Renal cortical epithelial cell (primary cell): ENCODE data around the gene SCO2. TPM values are rescaled to one million over a fixed set of nuclear protein-coding genes. Genes with fewer than 3 reads are reported as not detected.

Experiments used
- DNase-seq: peaks from one replicate; pipeline ENCODE4 v3.0.0-alpha.2; 2011; ENCODE audit warnings: low read depth
- total RNA-seq: library from RNA; depleted of rRNA; stranded (reverse); fragments of >200 nt; gene quantifications from 2 replicates; pipeline ENCODE4 v1.2.3, GENCODE V29; 2014

The SCO2 gene, protein sequence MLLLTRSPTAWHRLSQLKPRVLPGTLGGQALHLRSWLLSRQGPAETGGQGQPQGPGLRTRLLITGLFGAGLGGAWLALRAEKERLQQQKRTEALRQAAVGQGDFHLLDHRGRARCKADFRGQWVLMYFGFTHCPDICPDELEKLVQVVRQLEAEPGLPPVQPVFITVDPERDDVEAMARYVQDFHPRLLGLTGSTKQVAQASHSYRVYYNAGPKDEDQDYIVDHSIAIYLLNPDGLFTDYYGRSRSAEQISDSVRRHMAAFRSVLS
- 2.0 and 7.3 TPM in 2 replicates for total RNA-seq

DNA sequence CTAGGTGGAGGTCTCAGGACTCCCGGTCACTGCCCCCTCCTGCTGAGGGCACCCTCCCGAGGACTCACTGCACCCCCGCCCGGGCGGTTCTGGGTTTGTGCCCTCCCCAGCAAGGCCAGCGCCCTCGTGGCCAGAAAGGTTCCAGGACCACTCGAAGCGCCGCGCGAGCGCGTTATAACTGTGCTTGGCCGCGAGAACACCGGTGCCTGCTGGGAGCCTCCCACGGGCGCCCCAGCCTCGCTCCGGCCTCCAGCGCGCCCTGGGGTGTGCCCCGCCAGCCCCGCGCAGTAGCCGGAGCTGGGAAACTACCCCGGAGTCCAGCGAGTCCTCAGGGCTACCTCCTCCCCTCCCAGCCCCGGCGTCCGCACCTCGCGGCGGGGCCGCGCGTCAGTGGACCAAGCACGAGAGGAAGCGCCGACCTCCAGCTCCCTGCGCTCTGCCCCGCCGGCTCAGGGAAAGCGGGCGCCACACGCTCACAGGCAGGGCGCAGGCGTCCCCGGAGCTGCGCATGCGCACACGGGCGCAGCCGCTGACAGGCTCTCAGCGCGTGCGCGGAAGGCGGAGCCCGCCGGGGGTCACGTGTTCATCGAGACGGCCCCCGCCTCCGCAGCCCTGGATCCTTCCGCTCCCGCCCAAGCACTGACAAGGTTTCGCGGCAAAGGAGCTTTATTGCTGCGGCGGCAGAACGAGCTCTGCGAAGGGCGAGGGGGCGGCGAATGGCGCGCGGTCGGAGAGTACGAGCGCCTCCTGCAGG is at the start of gene SCO2:
TSS of gene SCO2 (minus strand) at position 495 of the 754 bp plus-strand sequence. CDS start 1,187 bp downstream, outside the sequence.
- peak; percentile 85 for DNase-seq

DNA sequence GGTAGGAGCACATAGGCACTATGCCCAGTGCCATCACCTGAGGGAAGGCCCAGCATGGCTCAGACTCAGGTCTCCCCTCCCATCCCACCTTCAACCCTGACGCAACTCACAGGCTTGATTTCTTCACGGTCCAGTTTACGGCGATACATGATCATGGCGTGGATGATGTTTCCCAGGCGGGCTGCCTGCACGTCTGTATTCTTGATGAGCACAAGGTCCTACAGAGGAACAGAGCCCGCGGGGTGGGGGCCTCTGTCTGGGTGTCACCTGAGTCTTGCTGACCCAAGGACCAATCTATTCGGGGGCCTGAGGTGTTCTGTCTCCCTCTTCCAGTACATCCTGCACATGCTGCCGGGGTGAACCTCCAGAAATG is 49.0 kb upstream of the SCO2 start:
- DNase-seq = no peak

DNA sequence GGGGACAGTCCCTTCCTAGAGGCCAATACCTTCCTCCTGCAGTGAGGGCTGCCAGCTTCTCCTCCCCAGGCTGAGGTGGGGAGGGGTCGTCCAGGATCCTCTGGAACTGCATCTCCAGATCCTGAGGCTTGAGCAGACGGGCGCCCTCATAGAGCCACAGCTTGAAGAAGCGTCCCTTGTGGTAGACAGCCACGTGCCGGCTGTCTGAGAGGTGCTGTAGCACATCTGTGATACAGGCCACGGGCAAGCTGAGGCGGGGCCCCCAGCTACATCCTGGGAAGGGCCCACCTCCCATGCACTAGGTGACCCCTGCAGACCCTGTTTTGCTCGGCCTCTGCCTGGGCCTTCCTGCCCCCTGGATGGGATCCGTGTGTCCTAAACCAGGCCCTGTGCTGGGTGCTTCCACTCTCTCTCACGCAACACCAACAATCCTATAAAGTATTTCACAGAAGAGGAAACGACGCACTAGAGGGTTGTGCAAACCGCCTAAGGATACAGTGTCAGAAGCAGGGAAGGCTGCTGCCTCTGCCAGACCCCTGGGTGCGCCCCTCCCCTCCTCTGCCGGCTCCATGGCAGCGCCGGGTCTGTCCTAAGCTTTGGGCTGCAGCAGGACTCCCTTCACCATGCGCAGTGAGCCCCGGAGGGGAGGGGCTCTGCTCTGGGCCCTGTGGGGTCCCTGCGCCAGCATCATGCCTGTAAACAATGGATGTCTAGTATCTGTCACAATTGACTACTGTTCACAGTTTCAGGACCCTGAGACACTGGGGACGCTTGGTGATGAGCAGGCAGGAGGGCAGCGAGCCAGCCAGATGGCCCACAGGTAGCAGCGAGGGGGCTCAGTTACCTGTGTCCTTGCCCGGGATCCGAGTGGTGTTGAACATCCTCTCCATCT is 48.3 kb upstream of the SCO2 start:
- no peak for DNase-seq

DNA sequence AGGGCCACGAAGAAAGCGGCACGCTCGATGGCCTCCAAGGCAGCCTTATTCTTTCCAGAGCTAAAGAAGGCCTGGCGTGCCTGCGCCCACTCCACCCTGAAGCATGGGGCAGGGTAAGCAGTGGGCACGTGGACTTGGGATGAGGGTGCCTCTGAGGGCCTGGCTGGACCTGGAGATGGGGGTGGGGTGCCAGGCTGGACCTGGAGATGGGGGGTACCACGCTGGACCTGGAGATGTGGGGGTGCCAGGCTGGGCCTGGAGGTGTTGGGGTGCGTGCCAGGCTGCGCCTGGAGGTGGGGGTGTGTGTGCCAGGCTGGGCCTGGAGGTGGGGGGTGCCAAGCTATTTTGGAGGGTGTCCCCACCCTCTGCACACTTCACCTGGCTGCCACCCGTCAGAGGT is 47.6 kb upstream of the SCO2 start:
- DNase-seq = no peak

DNA sequence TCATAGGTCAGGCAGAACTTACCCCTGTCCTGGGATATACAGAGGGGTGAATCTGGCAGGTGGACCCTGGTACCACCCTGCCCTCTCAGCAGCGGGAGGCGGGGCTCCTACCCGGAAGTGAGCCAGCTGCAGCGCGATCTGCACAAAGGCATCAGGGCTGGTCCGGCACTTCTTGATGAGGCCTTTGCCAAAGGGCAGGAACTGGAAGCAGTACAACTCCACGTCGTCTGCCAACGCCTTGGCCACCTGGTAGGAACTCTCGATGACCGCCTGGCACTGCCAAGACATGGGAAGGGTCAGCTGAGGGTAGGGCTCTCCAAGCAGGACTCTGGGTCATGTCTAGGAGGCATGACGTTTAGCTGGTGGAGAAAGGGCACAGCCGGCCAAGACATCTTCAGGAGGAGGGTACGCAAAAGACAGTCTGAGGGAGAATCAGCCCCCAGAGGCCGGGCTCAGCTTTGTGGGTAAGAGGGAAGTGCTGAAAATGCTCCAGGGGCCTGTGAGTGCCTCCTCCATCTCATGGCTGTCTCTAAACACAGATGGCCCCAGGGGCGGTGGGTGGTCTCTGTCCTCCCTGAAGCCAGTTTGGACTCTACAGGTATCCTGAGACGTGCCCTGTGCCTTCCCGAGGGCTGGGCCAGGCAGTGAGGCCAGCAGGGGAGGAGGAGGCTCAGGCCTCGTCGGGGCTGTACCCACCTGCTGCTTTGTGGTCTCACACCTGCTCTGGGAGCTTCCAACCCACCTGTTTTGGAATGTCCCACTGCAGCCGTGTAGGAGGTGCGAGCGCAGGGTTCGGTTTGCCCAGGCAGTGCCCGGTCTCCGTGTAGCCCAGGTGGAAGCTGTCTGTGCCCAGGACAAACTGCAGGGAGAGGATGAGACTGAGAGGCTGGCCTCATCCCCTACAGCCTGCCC is 46.1 kb upstream of the SCO2 start:
- DNase-seq = no peak

DNA sequence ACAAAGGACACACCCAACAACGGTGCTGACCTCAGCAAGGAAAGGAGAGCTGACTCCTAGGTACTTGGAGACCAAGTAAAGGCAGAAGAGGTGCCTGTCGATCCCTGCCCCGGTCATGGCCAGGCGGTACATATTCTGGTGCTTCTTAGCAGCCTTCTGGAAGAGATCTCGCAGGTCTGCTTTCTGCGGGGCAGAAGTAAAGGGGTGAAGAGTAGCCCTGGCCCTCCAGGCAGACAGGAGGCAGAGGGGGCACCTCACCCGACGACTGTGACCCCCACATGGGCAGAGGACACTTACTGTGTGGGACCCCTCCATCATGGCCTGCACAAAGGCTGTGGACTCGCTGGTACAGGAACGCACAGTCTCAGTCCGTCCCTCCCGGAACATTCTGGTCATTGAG is 45.5 kb upstream of the SCO2 start:
- no peak for DNase-seq

DNA sequence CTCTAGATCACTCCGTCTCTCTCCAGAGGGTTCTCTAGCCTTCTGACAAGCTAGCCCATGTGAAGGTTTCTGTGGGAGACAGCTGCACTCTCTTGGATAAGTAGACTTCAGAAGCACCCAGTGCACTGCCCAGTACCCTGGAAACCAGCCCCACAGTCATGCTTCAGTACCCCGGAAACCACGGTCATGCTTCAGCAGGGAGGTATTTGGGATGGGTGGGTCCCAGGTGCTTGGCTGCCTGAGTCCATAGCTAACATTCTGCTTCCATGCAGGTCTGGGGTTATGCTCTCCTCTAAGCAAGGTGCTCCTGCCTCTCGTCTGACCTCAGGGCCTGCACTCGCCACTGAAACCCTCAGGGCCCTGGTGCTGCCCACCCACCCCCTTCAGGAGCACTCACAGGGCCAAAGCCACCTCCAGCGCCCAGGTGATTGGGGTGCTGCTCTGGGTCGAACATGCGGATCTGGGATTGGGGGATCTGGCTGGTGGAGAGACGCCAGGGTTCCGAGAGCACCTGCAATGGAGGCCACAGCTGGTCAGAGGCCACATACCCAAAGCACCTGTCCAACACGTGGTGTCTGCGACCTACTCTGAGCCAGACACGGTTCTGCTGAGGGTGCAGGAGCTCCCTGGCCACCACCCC is 44.6 kb upstream of the SCO2 start:
- peak; percentile 61 for DNase-seq

DNA sequence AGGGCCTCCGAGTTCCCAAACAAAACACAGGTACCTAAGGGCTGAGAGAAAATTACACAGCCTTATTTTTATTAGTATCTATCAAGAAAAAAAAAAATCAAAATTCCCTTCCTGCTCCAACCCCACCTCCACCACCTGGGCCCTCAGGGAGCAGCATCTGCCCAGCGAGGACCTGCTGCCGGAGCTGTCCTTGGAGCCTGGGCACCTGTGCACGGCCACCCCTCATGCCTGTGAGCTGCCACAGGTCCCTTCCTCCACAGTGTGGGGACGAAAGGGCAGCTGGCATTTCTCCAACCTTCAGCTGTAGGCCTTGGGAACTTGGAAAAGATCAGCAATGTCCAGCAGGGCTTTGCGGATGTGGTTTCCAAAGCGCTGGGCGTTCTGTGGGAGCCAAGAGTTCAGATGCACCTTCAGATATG is 43.7 kb upstream of the SCO2 start:
- DNase-seq = peak; percentile 20

DNA sequence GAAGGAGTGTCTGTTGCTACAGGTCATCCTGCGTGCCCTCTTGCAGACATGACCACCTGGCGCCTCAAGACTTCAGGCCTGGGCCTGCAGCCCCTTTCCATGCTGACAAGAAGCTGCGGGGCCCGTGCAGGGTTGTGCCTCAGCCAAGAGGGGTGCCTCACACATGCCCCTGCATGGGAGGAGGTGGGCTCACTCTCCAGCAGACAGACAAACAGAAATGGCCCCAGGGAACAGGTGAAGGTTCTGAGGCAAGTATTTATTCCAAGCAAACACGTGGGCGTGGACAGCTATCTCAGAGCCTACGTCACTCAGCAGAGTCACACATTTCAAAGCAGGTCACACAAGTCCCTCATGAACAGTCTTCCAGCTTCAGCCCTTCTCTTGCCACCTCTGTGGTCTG is 43.2 kb upstream of the SCO2 start:
- peak; percentile 23 for DNase-seq

DNA sequence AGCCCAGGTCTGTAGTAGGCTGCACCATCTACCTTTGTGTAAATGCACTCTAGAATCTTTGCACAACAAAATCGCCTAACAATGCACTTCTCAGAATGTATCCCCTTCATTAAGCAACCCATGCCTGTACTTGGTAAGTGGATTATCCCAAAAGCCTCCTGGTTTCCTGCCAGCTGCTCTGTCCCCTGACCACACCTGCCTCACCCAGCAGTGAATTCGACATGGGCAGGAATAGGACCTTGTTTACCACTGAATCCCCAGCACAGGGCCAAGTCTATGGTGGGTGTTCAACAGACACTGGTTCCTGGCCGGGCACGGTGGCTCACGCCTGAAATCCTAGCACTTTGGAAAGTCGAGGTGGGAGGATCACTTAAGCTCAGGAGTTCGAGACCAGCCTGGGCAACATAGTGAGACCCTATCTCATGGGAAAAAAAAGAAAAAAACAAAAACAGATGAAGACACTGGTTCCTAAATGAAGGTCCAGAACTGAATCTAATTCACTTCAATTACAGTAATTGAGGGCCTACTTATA is 42.4 kb upstream of the SCO2 start:
- no peak for DNase-seq

DNA sequence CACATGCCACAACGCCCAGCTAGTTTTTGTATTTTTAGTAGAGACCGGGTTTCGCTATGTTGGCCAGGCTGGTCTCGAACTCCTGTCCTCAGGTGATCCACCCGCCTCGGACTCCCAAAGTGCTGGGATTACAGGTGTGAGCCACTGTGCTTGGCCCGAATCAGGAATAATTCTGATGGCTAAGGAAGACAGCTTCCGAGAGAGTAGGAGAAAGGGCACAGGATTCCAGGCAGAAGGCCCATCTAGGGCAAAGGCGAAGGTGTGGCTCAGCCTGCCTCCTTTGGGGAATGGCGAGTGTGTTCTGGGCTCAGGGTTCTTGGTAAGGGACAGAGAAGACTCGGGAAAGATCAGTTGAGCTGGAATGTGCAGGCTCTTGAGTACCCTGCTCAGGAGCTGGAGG is 38.9 kb upstream of the SCO2 start:
- DNase-seq = no peak

DNA sequence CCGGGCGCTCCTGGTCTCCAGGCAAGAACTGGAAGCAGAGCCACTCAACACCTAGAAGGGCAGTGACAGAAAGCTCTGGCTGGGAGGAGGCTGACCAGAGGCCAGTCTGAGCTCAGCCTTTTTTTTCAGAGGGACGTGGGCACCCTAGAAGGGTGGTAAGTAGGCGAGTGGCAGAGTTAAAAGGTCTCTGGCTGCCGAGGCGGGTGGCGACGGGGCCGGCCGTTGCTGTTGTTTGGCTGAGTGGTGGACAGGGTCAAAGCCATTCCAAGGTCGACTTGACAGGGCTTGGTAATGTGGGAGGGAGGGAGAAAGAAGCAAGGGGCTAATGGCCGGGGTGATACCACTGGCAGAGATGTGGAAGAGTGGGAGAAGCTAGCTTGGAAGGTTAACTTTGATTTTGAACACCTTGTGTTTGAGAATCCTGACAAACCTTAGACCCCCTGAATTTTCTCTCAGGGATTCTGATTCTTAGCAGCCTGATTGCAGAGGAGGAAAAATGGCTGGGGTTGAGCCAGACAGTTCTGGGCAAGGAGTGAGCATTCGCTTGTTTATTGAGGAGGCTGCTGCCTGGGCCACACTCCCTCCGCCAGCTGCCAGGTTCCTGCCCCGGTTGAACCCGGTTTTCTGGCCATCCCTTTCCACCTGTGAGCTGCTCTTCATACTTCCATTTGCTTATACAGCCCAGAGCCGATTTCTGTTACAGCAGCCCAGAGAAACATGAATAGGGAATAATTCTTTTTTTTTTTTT is 38.2 kb upstream of the SCO2 start:
- DNase-seq = no peak

DNA sequence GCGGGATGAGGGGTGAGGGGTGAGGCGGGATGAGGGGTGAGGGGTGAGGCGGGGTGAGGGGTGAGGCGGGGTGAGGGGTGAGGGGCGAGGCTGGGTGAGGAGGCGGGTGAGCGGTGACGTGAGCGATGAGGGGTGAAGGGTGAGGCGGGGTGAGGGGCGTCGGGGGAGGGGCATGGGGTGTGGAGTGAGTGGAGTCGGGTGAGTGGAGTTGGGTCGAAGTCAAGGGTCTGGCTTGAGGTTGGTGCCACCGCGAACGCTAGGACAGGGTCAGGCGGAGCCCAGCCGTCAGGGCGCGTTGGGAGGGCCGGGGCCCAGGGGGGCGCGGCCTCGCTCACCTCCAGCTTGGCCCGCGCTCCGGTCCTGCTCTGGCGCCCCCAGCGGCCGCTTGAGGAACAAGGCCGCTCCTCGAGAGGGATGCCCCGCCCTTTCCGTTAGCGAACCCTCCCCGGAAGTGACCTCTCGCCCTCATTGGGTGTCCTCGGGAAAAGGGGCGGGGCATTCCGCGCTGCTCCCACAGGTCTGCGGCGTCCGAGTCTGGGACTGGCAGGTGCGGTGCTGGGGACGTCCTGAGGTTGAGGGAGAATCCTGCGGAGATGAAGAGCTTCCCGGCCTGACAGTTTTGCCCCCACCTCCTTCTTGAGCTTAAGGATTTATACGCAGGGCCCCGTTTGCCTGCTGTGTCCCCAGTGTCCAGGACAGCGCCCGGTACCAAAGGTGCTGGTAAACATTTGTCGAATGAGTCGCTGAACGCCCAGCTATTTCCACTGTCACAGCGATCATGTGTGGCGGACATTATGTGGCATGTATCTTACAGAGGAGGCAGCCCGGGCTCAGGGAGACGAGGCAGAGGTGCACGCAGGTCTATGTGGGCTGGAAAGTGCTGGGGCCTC is 37.4 kb upstream of the SCO2 start, which contains the start of gene SYCE3:
TSS of gene SYCE3 (minus strand) at position 397 of the 890 bp plus-strand sequence. CDS start 6,514 bp downstream, outside the sequence.
- peak; percentile 80 for DNase-seq

DNA sequence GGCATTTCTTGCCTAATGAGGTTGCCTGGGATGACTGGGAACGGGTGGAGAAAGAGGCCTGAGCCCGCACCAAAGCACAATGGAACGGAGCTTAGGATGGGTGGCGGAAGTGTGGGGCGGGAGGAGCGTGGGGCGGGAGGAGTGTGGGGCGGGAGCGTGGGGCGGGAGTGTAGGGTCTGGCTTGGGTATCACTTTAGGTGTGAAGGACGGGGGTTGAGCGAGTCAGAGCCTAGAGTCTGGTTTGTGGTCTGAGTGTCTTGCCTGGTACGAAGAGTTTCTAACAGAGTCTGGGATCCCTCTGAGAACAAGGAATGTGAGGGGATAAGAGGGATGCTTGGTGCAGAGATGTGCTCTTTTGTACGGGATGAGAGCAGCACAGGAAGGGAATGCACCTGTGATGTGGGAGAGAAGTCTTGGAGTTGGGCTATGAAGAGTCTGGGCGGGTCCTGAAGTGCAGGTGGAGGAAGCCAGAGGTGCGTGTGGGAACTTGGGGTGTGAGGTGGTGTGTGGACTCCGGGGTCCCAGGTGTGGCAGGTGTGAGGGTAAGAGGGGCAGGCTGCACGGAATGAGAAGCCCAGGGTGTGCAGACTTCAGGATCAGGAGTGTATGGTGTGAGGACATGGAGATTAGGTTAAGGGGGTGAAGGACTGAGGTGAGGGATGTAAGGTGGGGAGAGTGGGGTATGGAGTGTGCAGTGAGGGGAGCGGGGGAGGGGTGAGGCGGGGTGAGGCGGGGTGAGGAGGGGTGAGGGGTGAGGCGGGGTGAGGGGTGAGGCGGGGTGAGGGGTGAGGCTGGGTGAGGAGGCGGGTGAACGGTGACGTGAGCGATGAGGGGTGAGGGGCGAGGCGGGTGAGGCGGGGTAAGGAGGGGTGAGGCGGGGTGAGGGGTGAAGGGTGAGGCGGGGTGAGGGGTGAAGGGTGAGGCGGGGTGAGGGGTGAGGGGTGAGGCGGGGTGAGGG is 36.3 kb upstream of the SCO2 start:
- no peak for DNase-seq

DNA sequence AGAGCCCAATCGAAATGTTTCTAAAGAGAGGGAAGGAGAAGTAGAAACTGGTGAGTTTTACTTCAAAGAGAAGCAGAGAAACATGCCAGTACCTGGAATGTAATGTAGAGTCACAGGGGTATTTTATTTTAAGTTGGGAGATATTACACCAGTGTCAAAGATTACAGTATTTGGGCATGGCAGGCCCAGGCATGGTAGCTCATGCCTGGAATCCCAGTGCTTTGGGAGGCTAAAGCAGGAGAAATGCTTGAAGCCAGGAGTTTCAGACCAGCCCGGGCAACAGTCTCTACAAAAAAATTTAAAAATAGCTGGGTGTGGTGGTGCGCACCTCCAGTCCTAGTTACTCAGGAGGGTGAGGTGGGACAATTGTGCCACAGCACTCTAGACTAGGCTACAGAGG is 34.6 kb upstream of the SCO2 start:
- no peak for DNase-seq

DNA sequence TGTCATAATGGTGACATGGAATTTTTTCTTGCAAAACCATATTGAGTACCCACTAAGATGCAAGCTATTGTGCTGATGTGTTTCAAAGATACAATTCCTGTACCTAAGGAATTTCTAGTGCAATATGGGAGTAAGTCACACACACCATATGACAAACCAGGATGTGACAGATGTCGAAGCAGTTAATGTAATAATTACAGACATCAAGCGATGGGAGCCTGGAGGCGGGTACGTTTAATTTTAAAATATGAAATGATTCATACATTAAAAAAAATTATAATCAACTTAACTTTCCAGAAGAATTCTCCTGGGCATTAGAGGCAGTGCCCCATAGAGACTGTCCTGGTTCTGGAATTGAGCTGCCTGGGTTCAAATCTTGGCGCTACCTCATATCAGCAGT is 31.3 kb upstream of the SCO2 start:
- DNase-seq = no peak

DNA sequence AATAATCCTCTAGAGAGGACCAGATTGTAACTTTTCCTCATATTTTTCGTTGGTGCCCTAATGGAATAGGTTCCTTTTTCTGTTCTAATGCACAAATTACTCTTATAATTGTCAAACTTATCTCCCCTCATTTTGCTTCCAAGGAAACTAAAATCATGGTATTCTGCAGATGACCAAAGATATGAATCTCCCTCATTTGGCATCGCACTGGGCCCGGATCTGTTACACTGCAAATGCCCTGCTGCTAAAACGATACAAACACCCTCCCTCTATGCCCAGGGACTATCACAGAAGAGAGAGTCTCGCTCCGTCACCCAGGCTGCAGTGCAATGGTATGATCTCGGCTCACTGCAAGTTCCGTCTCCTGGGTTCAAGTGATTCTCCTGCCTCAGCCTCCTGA is 27.9 kb upstream of the SCO2 start:
- no peak for DNase-seq
